Activated B cell treated with CpG ODN at 0.5 μM for 24 hours (primary cell): ENCODE results near the gene CARS2. TPM values are rescaled to one million over a fixed set of nuclear protein-coding genes. Genes with fewer than 3 reads are reported as not detected.

ENCODE experiments used
- ATAC-seq: fragments of 200-7000 bp; cut with Tn5 transposase; one replicate; pipeline ENCODE4 v1.10.0; 2021; ENCODE audit warnings: low read depth, mild to moderate bottlenecking, moderate library complexity
- CTCF ChIA-PET: fragments of 350-600 bp; sonication (Branson Sonifier 250); formaldehyde crosslinking; loops from one replicate; lab custom pipeline; 2021; ENCODE audit warnings: antibody characterized with exemption; lab: Charles Lee
- POLR2A ChIA-PET: fragments of 350-600 bp; sonication (Branson Sonifier 250); formaldehyde crosslinking; loops from one replicate; lab custom pipeline; 2021; ENCODE audit warnings: antibody characterized with exemption; lab: Charles Lee
- DNase-seq: peaks from one replicate; pipeline ENCODE4 v3.0.0; 2022
- H3K27ac Mint-ChIP-seq: one replicate; pipeline ENCODE4 v1.8.0; 2020; ENCODE audit warnings: mixed read lengths
- H3K27me3 Mint-ChIP-seq: one replicate; pipeline ENCODE4 v1.8.0; 2021; ENCODE audit warnings: mixed read lengths
- H3K36me3 Mint-ChIP-seq: one replicate; pipeline ENCODE4 v1.8.0; 2021; ENCODE audit warnings: low read depth, mixed read lengths
- H3K4me1 Mint-ChIP-seq: one replicate; pipeline ENCODE4 v1.8.0; 2021; ENCODE audit warnings: mixed read lengths
- H3K4me3 Mint-ChIP-seq: one replicate; pipeline ENCODE4 v1.8.0; 2020; ENCODE audit warnings: mild to moderate bottlenecking, mixed read lengths
- H3K9me3 Mint-ChIP-seq: one replicate; pipeline ENCODE4 v1.8.0; 2020; ENCODE audit warnings: mixed read lengths
- intact Hi-C: fragments of 100-400 bp; cut with micrococcal nuclease; formaldehyde crosslinking; loops from one replicate; pipeline ENCODE4 v1.15.1; 2024
- total RNA-seq: library from RNA; stranded (reverse); gene quantifications from 2 replicates; pipeline ENCODE4 v1.2.3, GENCODE V29; 2022
- TF ChIP-seq, protein P1 (sequence below): fragments of 200-600 bp; IDR thresholded peaks from one replicate; pipeline ENCODE4 v1.8.0; 2022; ENCODE audit warnings: antibody characterized with exemption, mild to moderate bottlenecking

CARS2 gene
- total RNA-seq, 1 donor from 2014 or later: 115 TPM

DNA sequence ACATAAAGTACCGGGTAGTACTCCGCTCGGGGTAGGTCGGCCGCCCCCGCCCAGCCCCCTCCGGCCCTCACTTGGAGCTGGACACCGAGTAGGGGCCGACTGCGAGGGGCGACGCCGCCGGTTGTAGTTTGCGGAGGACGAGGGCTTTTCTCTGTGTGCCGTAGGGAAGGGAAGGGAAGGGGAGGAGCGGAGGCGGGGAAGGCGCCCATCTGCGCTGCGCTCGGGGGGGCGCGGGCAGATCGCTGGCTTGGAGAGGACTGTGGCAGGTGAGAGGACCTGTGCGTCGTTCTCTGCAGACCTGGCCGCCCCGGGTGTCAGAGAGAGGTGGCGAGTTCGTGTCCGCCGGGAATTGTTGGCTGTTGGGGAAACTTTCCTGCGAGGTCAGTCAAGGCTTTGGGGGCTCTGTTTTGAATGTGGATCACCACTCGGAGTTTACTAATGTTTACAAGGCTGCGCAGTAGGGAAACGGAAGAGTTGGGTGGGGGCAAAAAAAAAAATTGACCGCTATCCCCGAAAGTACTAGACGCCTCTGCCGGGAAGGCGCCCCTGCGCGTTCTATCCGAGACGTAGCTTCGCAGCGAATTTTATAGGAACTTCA is 9.0 kb upstream of the CARS2 start:
- Mint-ChIP-seq H3K4me3 (peak overlapping the region; percentile 96), H3K9me3 (no peaks in the 10 kb centered on the region), H3K27ac (peak overlapping the region; percentile 97), H3K4me1 (peaks cover 38% of the 10 kb centered on the region), H3K36me3 (peaks cover 23% of the 10 kb centered on the region), H3K27me3 (no peaks in the 10 kb centered on the region)
- DNase-seq: peak; percentile 58
- POLR2A ChIA-PET: interaction anchor here (0.5 to 6.8 kb wide), 38 partner anchors 9 to 487 kb away, joined by 3 to 169 read pairs (median 5); partner anchors contain the start of genes ANKRD10, CARS2, NAXD and RAB20
- no peak for ATAC-seq
- CTCF ChIA-PET: interaction anchor here (0.7 to 2.2 kb wide), 5 partner anchors 34 to 121 kb away, joined by 5 to 11 read pairs (median 6); no protein-coding TSS in a partner anchor
- TF ChIP-seq, protein P1, sequence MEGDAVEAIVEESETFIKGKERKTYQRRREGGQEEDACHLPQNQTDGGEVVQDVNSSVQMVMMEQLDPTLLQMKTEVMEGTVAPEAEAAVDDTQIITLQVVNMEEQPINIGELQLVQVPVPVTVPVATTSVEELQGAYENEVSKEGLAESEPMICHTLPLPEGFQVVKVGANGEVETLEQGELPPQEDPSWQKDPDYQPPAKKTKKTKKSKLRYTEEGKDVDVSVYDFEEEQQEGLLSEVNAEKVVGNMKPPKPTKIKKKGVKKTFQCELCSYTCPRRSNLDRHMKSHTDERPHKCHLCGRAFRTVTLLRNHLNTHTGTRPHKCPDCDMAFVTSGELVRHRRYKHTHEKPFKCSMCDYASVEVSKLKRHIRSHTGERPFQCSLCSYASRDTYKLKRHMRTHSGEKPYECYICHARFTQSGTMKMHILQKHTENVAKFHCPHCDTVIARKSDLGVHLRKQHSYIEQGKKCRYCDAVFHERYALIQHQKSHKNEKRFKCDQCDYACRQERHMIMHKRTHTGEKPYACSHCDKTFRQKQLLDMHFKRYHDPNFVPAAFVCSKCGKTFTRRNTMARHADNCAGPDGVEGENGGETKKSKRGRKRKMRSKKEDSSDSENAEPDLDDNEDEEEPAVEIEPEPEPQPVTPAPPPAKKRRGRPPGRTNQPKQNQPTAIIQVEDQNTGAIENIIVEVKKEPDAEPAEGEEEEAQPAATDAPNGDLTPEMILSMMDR: no peak
- intact Hi-C loops: loop anchor here (1.0 to 10.0 kb wide), 13 partner anchors 9 to 1870 kb away; partner anchors contain the start of genes CARS2, IRS2 and TUBGCP3

DNA sequence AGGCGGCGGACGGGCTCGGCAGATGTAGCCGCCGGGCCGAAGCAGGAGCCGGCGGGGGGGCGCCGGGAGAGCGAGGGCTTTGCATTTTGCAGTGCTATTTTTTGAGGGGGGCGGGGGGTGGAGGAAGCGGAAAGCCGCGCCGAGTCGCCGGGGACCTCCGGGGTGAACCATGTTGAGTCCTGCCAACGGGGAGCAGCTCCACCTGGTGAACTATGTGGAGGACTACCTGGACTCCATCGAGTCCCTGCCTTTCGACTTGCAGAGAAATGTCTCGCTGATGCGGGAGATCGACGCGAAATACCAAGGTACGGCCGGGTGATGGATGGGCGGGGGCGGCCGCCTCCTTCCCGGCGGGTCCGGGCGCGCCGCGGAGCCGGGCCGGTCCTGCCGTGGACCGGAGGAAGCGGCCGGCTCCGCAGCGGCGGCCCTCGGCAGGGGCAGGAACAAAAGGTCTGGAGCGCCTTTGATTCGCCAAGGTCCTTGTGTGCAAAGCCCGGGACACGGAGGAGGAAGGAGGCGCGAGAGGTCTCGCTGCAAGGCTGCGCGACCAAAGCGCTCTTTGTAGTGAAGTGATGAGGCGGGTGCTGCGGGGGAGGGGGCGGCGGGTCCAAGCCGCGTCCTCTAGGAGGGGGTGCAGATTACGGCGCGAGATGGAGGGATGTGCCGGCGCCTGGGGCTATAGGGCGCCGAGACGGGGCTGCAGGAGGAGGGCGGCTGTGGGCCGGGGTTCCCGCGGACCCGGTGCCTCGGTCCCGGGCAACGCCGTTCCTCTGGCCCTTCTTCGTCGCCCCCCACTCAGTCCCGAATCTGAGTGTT is 8.3 kb upstream of the CARS2 start:
- Mint-ChIP-seq H3K9me3 (no peaks in the 10 kb centered on the region), H3K4me1 (peaks cover 34% of the 10 kb centered on the region), H3K36me3 (peaks cover 17% of the 10 kb centered on the region), H3K27me3 (no peaks in the 10 kb centered on the region), H3K27ac (peak overlapping the region; percentile 97), H3K4me3 (peak overlapping the region; percentile 96)
- ATAC-seq (no peak), DNase-seq (peak; percentile 62)
- TF ChIP-seq, protein P1: no peak
- intact Hi-C loops: loop anchor here (1.0 to 10.0 kb wide), 8 partner anchors 57 to 1871 kb away; partner anchors contain the start of genes ANKRD10, IRS2 and TUBGCP3
- POLR2A ChIA-PET: interaction anchor here (1.1 to 6.8 kb wide), 11 partner anchors 9 to 250 kb away, joined by 3 to 169 read pairs (median 19); partner anchors contain the start of genes ANKRD10, CARS2, NAXD and RAB20
- CTCF ChIA-PET: interaction anchor here (0.5 to 2.2 kb wide), 4 partner anchors 27 to 121 kb away, joined by 3 to 11 read pairs (median 6); no protein-coding TSS in a partner anchor

DNA sequence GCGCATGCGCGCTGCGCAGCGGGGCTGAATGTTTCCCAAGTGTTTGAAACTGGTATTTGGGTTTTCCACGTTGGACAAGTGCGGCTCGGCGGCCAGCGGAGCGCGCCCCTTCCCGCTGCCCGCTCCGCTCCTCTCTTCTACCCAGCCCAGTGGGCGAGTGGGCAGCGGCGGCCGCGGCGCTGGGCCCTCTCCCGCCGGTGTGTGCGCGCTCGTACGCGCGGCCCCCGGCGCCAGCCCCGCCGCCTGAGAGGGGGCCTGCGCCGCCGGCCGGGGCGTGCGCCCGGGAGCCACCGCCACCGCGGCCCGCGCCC is 7.7 kb upstream of the CARS2 start, which contains the start of gene ING1:
Gene ING1 (plus strand): TSS at position 59 of the 311 bp plus-strand sequence. CDS start 450 bp downstream, outside the sequence.
- POLR2A ChIA-PET: interaction anchor here (1.7 to 6.8 kb wide), 8 partner anchors 37 to 200 kb away, joined by 3 to 169 read pairs (median 24); partner anchors contain the start of genes ANKRD10, NAXD and RAB20
- DNase-seq (no peak), ATAC-seq (no peak)
- Mint-ChIP-seq H3K9me3 (no peaks in the 10 kb centered on the region), H3K27ac (peak within 1 kb of the TSS; percentile 99), H3K4me3 (peak within 1 kb of the TSS; percentile 98), H3K4me1 (peaks cover 34% of the 10 kb centered on the region), H3K27me3 (no peaks in the 10 kb centered on the region), H3K36me3 (peaks cover 14% of the 10 kb centered on the region)
- CTCF ChIA-PET: interaction anchor here (0.5 to 2.2 kb wide), 3 partner anchors 27 to 68 kb away, joined by 3 to 11 read pairs (median 6); no protein-coding TSS in a partner anchor
- TF ChIP-seq, protein P1: no peak
- intact Hi-C loops: loop anchor here (1.0 to 10.0 kb wide), 6 partner anchors 56 to 1871 kb away; partner anchors contain the start of genes ANKRD10, IRS2 and TUBGCP3

DNA sequence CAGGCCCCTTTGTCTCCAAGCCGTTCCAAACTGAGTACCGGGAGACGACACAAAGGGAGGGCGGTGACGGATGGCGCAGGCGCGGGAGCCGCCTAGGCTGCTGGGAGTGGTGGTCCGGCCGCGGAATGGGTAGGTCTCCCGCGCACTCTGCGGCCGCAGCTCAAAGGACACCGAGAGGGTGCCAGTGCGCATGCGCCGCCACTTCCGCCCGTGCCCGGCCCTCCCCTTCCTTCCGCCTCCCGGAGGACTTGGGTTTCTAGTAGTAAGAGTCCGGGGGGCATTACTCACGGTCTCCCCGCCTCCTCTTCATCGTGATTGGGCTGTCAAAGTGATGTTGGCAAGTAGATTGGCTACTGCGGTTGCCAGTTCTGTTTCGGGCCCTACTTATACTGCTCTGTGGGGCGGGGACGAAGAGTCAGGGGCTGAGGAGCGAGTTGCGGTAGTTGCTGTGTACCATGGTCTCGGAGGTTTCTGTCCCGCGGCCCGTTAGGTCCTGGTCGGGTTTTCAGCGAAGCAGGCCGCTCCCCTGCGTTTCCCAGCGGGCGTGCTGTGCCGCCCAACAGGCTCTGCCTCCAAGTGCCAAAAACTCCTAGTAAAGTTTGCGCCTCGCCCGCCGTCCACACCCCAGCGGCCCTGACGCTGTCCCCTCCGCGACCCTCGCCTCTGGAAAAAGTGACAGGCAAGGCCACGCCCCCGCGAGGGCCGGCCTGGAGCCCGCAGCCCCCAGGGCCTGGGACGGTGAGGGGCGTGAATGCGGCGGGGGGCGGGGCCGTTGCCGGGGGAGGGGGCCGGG is 7.1 kb upstream of the CARS2 start:
- CTCF ChIA-PET: interaction anchor here (0.8 to 1.8 kb wide), 5 partner anchors 32 to 120 kb away, joined by 3 to 8 read pairs (median 6); no protein-coding TSS in a partner anchor
- Mint-ChIP-seq H3K27ac (peak overlapping the region; percentile 99), H3K4me3 (peak overlapping the region; percentile 98), H3K9me3 (no peaks in the 10 kb centered on the region), H3K4me1 (peaks cover 32% of the 10 kb centered on the region), H3K27me3 (no peaks in the 10 kb centered on the region), H3K36me3 (peaks cover 14% of the 10 kb centered on the region)
- POLR2A ChIA-PET: interaction anchor here (0.6 to 6.8 kb wide), 25 partner anchors 11 to 513 kb away, joined by 3 to 169 read pairs (median 4); partner anchors contain the start of genes ANKRD10 and NAXD
- intact Hi-C loops: loop anchor here (1.0 to 10.0 kb wide), 6 partner anchors 56 to 1872 kb away; partner anchors contain the start of genes ANKRD10, IRS2 and TUBGCP3
- ATAC-seq: peak; percentile 56
- peak; percentile 99 for DNase-seq
- TF ChIP-seq, protein P1: no peak
